C4-2B (cell line): ENCODE measurements around the gene ITGAD.

Experiments used
- H3K27ac ChIP-seq: fragments of 450-650 bp; 2 replicates; pipeline ENCODE4 v1.5.1; 2017
- ZFX ChIP-seq: fragments of 450-650 bp; IDR thresholded peaks from 2 replicates; pipeline ENCODE4 v1.6.1; 2017
- TF ChIP-seq, protein P1 (sequence below): fragments of 450-650 bp; conservative IDR thresholded peaks from 2 replicates; pipeline ENCODE4 v1.5.1; 2017; ENCODE audit warnings: mild to moderate bottlenecking

Gene ITGAD

DNA sequence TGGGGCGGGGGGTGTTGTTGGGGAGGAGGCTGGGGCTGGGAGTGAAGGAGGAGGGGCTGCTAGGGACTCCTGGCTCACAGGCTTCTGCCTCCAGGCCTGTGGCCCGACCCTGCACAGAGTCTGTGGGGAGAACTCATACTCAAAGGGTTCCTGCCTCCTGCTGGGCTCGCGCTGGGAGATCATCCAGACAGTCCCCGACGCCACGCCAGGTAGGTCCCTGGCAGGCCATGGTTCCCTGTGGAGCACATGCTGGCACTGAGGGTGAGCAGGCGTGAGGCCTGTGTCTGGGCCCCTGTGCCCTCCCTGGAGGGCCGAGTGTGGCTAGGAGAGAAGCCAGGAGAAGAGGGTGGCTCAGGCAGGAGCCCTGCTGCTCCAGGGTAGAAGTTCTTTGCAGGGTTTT lies 4.6 kb downstream of the ITGAD start:
- no peak overlapping the region for H3K27ac ChIP-seq
- no peak for TF ChIP-seq ZFX
- TF ChIP-seq, protein P1, sequence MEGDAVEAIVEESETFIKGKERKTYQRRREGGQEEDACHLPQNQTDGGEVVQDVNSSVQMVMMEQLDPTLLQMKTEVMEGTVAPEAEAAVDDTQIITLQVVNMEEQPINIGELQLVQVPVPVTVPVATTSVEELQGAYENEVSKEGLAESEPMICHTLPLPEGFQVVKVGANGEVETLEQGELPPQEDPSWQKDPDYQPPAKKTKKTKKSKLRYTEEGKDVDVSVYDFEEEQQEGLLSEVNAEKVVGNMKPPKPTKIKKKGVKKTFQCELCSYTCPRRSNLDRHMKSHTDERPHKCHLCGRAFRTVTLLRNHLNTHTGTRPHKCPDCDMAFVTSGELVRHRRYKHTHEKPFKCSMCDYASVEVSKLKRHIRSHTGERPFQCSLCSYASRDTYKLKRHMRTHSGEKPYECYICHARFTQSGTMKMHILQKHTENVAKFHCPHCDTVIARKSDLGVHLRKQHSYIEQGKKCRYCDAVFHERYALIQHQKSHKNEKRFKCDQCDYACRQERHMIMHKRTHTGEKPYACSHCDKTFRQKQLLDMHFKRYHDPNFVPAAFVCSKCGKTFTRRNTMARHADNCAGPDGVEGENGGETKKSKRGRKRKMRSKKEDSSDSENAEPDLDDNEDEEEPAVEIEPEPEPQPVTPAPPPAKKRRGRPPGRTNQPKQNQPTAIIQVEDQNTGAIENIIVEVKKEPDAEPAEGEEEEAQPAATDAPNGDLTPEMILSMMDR, result no peak

DNA sequence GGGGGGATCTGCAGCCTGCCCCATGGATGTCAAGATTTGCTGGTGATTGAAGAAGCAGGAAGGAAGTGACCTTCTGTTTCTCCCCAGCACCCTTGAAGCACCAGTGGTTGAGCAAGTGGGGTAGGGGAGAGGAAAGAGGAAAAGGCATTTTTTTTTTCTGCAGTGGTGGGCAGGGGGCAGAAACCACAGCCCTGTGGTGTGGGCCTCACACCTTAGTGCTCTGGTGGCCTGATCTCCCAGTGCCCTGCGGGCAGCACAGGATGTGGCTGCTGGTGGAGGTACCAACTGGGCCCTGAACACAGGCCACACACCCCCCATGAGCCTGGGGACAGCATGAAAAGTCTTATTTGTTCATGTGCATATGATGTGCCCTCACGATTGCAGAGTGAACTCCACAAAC lies 7.1 kb downstream of the ITGAD start:
- no peak for TF ChIP-seq ZFX
- TF ChIP-seq, protein P1, result no peak
- H3K27ac ChIP-seq, result no peak overlapping the region

DNA sequence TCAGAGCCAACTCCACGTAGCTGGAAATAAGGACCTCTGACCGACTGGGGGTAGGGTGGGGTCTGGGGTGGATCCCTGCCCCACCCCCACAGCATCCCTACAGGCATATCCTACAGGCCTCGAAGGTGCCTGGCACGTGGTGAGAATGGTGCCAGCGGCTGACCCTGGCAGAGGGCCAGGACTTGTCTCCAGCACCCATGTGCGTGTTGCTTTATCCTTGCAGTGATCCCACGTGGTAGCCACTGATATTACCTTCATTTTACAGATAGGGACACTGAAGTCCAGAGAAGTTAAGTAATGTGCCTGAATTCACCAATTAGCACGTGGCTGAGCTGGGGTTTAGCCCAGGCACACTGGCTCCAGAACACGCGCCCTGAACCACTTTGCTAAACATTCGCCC lies 8.3 kb downstream of the ITGAD start:
- TF ChIP-seq ZFX, result no peak
- TF ChIP-seq, protein P1, result no peak
- H3K27ac ChIP-seq, result no peak overlapping the region

DNA sequence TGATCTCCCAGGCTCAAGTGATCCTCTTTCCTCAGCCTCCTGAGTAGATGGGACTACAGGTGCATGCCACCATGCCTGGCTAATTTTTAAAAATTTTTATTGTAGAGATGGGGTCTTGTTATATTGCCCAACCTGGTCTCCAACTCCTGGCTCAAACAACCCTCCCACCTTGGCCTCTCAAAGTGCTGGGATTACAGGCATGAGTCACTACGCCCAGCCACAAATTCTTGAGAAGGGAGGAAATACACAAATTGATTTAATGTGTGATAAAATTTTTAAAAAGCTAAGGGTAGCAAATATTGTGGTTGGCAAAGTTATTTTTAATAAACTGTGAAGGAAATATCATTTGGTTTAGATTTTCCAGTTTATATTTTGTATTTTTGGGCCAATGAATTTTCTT lies 9.6 kb downstream of the ITGAD start:
- H3K27ac ChIP-seq, result no peak overlapping the region
- no peak for TF ChIP-seq ZFX
- TF ChIP-seq, protein P1, result no peak

DNA sequence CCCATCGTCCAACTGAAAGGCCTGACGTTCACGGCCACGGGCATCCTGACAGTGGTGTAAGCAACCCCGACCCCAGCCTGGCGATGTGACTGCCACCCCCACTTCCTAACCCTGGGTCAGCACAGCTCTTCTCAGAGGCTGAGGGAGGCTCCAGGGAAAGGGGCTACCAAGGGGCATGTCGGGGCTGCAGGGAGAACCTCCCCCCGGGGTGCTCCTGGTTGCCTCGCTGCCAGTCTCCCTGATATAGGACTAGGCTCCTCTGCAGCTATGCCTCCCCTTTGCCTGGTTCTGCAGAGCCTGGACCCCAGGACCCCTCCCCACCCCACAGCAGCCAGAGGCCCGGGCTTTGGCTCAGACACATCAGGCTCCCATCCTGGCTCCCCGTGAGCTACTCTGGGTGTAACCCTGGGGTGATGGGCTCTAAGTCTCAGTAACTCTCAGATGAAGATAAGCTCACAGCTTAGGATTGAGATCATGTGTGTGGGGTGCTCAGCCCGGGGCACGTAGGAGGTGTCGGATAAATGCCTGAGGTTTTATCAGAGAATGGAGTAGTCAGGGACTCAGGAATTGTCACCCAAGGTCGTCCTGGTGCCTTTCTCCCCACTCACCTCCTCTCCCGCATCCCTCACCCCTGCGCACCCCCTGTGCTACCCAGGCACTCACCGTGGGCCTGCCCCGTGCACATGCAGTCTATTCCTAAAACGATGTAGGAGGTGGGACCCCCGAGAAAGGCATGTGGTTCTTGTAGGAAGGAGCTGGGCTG lies 10.6 kb downstream of the ITGAD start:
- H3K27ac ChIP-seq, result peak overlapping the region; percentile 75
- TF ChIP-seq ZFX, result no peak
- TF ChIP-seq, protein P1, result no peak

DNA sequence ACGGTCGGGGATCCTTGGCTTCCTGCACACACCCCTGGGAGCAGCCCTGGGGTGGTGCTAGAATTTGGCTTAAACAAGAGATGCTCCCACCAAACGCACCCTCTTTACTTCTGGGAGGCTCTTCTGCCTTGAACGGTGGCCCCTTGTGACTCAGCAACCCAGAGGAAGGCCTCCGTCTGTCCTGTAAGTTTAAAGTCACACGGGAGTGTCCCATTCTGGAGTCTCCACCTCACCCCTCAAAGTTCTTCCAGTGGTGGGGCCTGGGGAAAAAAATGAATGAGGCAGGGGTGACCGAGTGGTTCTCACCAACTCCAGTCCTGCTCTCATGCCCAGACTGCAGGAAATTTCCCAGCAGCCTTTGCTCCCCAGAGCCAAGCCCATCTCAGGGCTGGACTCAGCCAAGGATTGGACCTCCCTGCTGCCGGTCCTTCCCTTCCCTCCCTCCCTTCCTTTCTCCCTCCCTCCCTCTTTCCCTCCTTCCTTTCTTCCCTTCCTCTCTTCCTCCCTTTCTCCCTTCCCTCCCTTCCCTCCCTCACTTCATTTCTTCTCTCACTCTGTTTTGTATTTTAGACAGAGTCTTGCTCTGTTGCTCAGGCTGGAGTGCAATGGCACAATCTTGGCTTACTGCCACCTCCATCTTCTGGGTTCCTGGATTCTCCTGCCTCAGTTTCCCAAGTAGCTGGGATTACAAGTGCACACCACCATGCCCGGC lies 11.4 kb downstream of the ITGAD start:
- TF ChIP-seq ZFX, result no peak
- TF ChIP-seq, protein P1, result no peak
- peak overlapping the region; percentile 75 for H3K27ac ChIP-seq

DNA sequence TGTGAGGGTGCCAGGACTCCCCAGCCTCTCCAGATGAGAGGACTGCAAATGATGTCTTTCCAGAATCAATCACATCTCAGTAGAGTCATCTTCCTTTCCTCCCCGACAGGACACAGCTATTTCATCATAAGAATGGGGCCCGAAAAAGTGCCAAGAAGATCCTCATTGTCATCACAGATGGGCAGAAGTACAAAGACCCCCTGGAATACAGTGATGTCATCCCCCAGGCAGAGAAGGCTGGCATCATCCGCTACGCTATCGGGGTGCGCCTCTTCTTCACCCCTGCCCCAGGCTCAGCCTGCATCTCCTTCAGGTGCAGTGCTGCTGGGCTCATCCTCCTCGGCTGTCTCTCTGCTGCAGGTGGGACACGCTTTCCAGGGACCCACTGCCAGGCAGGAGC lies 14.3 kb downstream of the ITGAD start:
- no peak overlapping the region for H3K27ac ChIP-seq
- TF ChIP-seq ZFX, result no peak
- TF ChIP-seq, protein P1, result no peak
